AG04450 (cell line): ENCODE data around the gene CERS4. TPM values are rescaled to one million over a fixed set of nuclear protein-coding genes. Genes with fewer than 3 reads are reported as not detected.
"Not testable (repeated sequence)": the region's sequence is repeated elsewhere in the genome, so short reads cannot be mapped to it uniquely, and the experiment has no call there.

ENCODE experiments used
- CTCF ChIA-PET: fragments of 300-600, 350-600 bp; formaldehyde crosslinking; extraction: SDS; loops from one replicate; lab custom pipeline; 2022; ENCODE audit warnings: antibody characterized with exemption, inconsistent platforms; lab: Charles Lee
- POLR2A ChIA-PET: fragments of 350-600 bp; formaldehyde crosslinking; extraction: SDS; loops from one replicate; lab custom pipeline; 2021; ENCODE audit warnings: antibody characterized with exemption, inconsistent platforms; lab: Yijun Ruan, JAX
- DNase-seq: peaks from one replicate; pipeline ENCODE4 v3.0.0-alpha.2; 2011; ENCODE audit warnings: low read depth, low spot score
- H3K27ac ChIP-seq: one replicate; pipeline ENCODE4 v1.5.1; 2012; ENCODE audit warnings: low read depth, low read length, control low read depth
- H3K27me3 ChIP-seq: one replicate; pipeline ENCODE4 v1.6.0; 2012; ENCODE audit warnings: low read length; ENCODE audit not compliant: control insufficient read depth, insufficient read depth
- H3K4me3 ChIP-seq: 2 replicates; pipeline ENCODE4 v1.5.1; 2011; ENCODE audit warnings: mild to moderate bottlenecking, low read depth, low read length, control low read depth
- H3K9me3 ChIP-seq: 2 replicates; pipeline ENCODE4 v1.5.1; 2012; ENCODE audit warnings: low read length; ENCODE audit not compliant: control insufficient read depth, insufficient read depth
- CTCF ChIP-seq: IDR thresholded peaks from 2 replicates; pipeline ENCODE4 v1.5.1; 2011; ENCODE audit warnings: low read depth, low read length, control low read depth, inconsistent platforms
- polyA plus RNA-seq: library from polyadenylated mRNA; depleted of rRNA; stranded (reverse); fragments of >200 nt; gene quantifications from 2 replicates; pipeline ENCODE4 v1.2.3, GENCODE V29; 2011

Gene CERS4
- polyA plus RNA-seq, 1 experiment: 4.7 TPM

GRCh38 chr19:8215783-8216182, 6.6 kb downstream of the CERS4 start:
- POLR2A ChIA-PET: no interaction called here
- DNase-seq: no peak
- CTCF ChIA-PET: no interaction called here
- H3K4me3 ChIP-seq: no peak overlapping the region
- H3K27ac ChIP-seq: no peak overlapping the region
- TF ChIP-seq CTCF: no peak
- H3K27me3 ChIP-seq: peaks cover 3% of the 10 kb centered on the region
- H3K9me3 ChIP-seq: no peaks in the 10 kb centered on the region; the same call in 1 of the 2 replicates

- CTCF ChIA-PET: no interaction called here
- no peaks in the 10 kb centered on the region for H3K27me3 ChIP-seq
Measured at GRCh38 chr19:8216357-8216756, 7.2 kb downstream of the CERS4 start.

GRCh38 chr19:8218127-8218526, 9.0 kb downstream of the CERS4 start:
- H3K27me3 ChIP-seq, CTCF ChIA-PET, H3K27ac ChIP-seq, POLR2A ChIA-PET, H3K4me3 ChIP-seq, H3K9me3 ChIP-seq, DNase-seq: not testable (repeated sequence)

More at GRCh38 chr19:8216357-8216756, 7.2 kb downstream of the CERS4 start:
- Histone ChIP-seq H3K9me3 (no peaks in the 10 kb centered on the region; the same call in 1 of the 2 replicates), H3K4me3 (no peak overlapping the region), H3K27ac (no peak overlapping the region)
- no peak for DNase-seq
- no peak for TF ChIP-seq CTCF
- POLR2A ChIA-PET: no interaction called here

- DNase-seq: no peak
- no peak for TF ChIP-seq CTCF
- ChIA-PET POLR2A (no interaction called here), CTCF (no interaction called here)
- no peak overlapping the region for H3K27ac ChIP-seq
- no peak overlapping the region for H3K4me3 ChIP-seq
- no peaks in the 10 kb centered on the region for H3K9me3 ChIP-seq
- no peaks in the 10 kb centered on the region for H3K27me3 ChIP-seq
Measured at GRCh38 chr19:8220481-8220880, 11.3 kb downstream of the CERS4 start.

GRCh38 chr19:8221161-8221560, 12.0 kb downstream of the CERS4 start:
- no peaks in the 10 kb centered on the region for H3K9me3 ChIP-seq
- H3K4me3 ChIP-seq: no peak overlapping the region
- ChIA-PET CTCF (interaction anchor here (0.6 kb wide), 1 partner anchor 421 kb away, joined by 3 read pairs; no protein-coding TSS in a partner anchor), POLR2A (no interaction called here)
- TF ChIP-seq CTCF: no peak
- no peak overlapping the region for H3K27ac ChIP-seq
- no peak for DNase-seq
- no peaks in the 10 kb centered on the region for H3K27me3 ChIP-seq

- DNase-seq, H3K9me3 ChIP-seq, H3K27ac ChIP-seq, H3K4me3 ChIP-seq, POLR2A ChIA-PET, CTCF ChIA-PET, H3K27me3 ChIP-seq: not testable (repeated sequence)
Measured at GRCh38 chr19:8223442-8223841, 14.3 kb downstream of the CERS4 start.
